ENCODE data around the gene IGFBPL1.
"Not testable (repeated sequence)": the region's sequence is repeated elsewhere in the genome, so short reads cannot be mapped to it uniquely, and the experiment has no call there.

Gene IGFBPL1

DNA sequence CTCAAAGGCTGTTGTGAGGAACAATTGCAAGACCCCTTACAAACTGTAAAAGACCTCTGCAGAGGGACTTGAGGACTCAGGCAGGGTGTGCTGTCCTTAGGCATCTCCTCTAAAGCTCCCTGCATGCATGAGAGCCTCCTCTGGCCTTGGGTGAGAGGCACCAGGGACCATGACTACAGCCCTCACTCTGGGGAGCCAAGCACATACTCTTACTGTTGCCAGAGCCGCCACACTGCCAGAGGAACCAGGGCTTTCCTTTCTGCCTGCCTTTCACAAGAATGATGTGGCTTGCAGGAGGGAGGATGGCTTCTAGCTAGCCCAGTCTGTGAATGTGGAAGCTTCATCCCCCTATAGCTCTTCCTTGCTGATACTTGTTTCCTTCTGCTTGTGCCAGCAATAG is 5.9 kb downstream of the IGFBPL1 start:
- TF ChIP-seq ZNF274 (IDR thresholded peaks at IDR 0.05; ENCODE audit: low read depth, low read length), result no peak
- H3K4me3 ChIP-seq (ENCODE audit: low read length), result no peak overlapping the region

DNA sequence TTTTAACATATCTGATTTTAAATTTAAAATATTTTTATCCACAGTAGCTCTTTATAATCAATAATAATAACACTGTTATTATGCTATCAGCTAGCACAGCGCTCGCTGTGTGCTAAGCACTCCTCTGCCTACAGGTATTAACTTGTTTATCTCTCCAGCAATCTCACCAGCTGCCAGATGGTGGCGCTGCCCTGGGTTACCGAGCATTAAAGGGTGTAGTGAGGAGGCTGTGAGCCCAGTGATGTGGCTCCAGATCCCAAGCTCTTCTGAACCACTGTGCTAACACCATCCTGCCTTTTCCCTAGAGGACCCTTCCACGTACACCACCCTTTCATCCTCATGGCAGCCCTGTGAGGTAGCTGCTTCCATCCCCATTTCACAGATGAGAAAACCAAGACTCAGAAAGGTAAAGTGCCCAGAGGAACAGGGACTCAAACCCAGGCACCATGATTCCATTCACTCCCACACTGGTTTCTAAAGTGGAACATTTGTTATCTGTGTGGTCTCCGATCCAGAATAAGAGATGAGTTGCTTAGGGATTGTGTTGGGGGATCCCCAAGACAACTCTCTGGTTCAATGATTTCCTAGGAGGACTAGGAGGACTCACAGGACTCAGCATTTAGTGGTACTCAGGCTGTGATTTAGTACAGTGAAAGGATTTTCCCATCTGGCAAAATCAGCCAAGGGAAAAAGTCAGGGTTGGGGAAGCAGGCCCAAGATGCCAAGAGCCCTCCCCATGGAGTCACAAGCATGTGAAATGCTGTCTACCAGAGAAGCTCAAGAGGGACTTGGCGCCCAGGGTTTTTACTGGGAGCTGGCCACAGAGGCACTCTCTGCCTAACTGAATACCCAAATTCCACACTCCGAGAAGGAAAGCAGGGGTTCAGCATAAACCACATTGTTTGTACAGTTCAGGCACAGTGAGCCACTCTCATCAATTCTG is 7.0 kb downstream of the IGFBPL1 start:
- H3K4me3 ChIP-seq (ENCODE audit: low read length), result no peak overlapping the region
- TF ChIP-seq ZNF274 (IDR thresholded peaks at IDR 0.05; ENCODE audit: low read depth, low read length), result no peak

DNA sequence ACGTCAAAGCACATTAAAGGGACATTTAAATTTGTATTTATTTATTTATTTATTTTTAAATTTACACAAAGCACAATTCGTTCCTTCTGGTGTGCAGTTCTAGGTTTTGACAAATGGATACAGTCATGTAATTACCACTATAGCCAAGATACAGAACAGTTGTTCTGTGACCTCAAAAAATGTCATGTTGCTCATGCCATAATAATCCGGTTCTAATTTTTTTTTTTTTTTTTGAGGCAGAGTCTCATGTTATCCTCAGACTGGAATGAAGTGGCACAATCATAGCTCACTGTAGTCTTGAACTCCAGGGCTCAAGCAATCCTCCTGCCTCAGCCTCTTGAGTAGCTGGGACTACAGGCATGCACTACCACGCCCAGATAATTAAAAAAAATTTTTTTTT is 7.8 kb downstream of the IGFBPL1 start:
- H3K4me3 ChIP-seq (ENCODE audit: low read length), result no peak overlapping the region
- no peak for TF ChIP-seq ZNF274 (IDR thresholded peaks at IDR 0.05; ENCODE audit: low read depth, low read length)

DNA sequence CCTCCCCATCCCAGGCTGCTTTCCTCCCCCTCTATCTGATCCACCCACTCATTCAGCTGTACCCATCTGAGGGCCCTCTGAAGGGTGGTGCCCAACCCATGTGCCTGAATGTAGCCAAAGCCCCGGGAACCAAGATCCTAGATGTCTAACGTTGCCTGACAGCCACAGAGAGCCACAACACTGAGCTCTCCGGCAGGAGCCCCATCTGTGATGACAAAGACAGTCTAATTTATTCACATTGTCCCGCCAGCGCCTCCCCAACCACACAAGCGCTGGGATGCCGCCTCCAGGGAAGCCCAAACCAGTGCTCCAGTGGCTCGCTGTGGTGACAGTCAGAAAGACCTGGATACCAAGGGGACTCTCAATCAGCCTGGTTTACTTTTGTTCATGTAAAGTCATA is 8.4 kb downstream of the IGFBPL1 start:
- H3K4me3 ChIP-seq (ENCODE audit: low read length), result no peak overlapping the region
- no peak for TF ChIP-seq ZNF274 (IDR thresholded peaks at IDR 0.05; ENCODE audit: low read depth, low read length)

DNA sequence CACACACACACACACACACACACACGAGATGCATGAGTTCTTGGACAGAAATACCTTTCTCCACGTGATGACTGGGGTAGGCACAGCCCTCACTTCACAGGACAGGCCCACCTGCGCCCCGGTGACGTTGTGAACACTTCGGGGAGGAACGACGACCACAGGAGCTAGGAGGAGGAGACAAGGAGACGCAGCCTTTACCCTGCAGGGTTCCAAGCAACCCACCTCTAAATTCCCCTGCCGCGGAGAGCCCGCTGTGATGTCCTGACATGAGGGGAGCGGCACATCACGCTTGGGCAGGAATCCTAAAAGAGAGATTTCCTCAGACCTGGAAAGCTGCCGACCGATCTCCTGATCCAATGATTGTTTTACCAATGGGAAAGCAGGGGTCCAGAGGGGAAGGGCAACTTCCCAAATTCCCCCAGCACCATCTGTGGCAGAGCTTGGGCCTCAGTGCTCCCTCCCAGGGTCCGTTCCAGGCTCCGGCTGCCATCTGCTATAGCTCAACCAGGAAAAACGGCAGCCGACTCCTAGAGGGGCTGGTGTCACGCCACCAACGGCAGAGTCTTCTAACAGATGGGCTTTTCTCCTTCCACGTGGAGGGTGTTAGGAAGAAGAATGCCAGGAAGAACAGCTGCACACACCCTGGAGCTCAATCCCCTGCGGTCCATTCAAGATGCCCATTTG is 10.1 kb downstream of the IGFBPL1 start:
- H3K4me3 ChIP-seq (ENCODE audit: low read length), result no peak overlapping the region
- no peak for TF ChIP-seq ZNF274 (IDR thresholded peaks at IDR 0.05; ENCODE audit: low read depth, low read length)

DNA sequence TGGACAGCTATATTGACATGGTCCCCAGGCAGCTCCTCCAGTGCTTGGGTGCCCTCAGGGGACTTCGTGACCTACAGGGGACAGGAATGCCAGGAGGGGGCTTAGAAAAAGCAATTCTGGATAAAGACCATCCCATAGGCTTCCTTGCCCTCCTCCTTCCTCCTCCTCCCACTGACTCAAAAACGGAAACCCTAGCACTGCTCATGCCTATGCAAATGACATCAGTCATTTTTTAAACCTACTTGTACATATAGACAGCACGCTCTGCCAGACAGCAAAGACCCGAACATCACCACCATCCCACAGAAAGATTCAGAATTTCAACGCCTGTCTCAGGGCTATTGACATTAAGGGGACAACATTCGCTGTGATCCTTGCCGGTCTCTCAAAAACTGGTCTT is 11.0 kb downstream of the IGFBPL1 start:
- H3K4me3 ChIP-seq (ENCODE audit: low read length), result no peak overlapping the region
- no peak for TF ChIP-seq ZNF274 (IDR thresholded peaks at IDR 0.05; ENCODE audit: low read depth, low read length)

DNA sequence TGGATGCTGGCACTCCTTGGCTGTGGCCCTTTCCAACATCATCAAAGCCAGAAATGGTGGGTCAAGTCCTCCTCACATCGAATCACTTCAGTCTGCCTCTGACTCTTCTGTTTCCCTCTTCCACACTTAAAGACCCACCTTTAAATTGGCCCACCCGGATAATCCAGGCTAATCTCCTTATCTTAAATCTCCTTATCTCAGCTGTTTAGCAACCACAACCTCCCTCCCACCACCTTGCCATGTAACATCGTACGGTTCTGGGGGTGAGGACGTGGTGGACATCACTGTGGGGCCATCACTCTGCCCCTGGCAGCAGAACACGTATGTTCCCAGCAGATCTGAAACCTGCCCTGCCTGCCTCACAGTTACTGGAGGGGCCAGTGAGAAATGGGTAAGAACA is 11.5 kb downstream of the IGFBPL1 start:
- no peak for TF ChIP-seq ZNF274 (IDR thresholded peaks at IDR 0.05; ENCODE audit: low read depth, low read length)
- no peak overlapping the region for H3K4me3 ChIP-seq (ENCODE audit: low read length)

DNA sequence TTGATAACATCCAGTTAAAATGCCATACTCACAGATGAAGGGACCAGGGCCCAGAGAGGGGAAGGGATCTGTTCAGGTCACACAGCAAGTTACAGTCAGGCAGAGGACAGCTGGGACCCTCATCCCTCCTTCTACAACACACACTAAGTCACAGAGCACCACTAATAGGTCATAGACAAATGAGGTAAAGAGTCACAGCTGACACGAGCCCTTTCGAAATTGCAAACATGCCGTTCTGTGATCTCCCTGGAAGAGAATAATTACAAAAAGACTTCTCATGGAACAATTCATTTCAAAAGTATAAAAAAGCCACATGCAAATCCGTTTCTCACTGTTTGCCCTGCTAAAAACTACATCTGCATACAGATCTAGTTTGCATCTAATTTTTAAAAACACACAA is 15.5 kb downstream of the IGFBPL1 start:
- no peak for TF ChIP-seq ZNF274 (IDR thresholded peaks at IDR 0.05; ENCODE audit: low read depth, low read length)
- no peak overlapping the region for H3K4me3 ChIP-seq (ENCODE audit: low read length)

DNA sequence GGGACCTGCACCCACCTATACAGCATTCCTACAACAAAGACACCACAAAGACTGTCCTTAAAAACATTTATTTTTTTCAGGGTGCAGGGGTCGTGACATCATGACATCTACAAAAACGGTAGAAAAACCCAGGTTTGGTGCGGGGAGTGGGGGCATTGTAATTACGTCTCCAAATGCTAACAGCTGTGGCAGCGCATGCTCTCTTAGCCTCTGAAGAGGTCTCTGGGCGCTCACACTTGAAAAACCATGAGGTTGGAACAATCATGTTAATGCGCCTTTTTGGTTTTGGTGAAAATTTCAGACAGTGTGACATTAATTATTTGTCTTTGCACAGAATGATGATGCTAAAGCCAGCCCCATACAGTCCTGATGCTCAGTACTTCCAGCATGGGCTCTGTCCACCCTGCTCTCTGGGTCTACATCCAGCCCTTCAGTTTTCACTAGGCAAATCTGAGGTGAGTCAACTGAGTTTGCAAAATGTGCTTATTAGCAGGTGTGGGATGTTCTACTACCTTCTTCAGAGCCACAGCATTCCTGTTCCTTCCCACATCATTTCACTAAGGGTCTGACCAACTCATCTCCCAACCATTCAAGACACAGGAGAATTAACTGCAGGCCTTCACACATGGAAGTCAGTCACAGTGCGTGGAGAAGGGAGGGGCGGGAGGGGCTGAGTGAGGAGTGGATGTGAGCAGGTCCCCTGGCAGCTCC is 17.6 kb downstream of the IGFBPL1 start:
- no peak overlapping the region for H3K4me3 ChIP-seq (ENCODE audit: low read length)
- TF ChIP-seq ZNF274 (IDR thresholded peaks at IDR 0.05; ENCODE audit: low read depth, low read length), result no peak

DNA sequence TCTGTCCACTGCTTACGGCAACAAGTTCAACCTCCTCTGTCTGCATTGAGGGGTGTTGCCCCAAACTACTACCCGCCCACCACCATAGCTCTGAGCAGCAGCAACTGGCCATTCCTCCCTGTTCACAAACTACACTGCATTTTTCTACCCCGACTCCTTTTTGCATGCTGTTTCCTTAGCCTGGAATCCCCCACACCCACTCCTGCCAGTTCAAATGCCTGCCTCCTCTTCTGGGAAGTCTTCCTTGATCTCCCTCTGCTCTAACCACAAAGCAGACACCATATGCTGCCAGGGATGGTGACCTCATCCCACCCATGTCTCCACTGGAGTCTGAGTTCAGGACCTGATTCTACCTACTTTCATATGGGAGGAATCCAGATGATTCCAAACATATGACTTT is 18.5 kb downstream of the IGFBPL1 start:
- H3K4me3 ChIP-seq (ENCODE audit: low read length), result no peak overlapping the region
- TF ChIP-seq ZNF274 (IDR thresholded peaks at IDR 0.05; ENCODE audit: low read depth, low read length), result no peak

DNA sequence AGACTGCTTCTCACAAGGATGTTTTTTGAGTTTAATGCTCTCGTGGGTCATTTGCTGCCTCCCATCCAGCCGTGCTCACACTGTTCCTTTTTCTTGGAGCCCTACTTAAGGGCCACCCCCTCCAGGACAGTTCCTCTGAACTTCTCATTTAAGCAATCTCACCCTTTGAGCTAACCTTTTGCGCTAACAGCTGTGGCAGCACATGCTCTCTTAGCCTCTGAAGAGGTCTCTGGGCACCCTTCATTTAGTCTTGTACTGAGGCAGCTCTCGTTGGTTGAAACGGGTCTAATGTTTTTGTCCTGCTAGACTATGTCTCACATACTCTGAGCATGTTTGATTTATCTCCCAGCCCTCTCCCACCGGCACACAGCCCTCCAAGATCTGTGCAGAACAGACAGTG is 19.9 kb downstream of the IGFBPL1 start:
- TF ChIP-seq ZNF274 (IDR thresholded peaks at IDR 0.05; ENCODE audit: low read depth, low read length), result no peak
- H3K4me3 ChIP-seq (ENCODE audit: low read length), result no peak overlapping the region

DNA sequence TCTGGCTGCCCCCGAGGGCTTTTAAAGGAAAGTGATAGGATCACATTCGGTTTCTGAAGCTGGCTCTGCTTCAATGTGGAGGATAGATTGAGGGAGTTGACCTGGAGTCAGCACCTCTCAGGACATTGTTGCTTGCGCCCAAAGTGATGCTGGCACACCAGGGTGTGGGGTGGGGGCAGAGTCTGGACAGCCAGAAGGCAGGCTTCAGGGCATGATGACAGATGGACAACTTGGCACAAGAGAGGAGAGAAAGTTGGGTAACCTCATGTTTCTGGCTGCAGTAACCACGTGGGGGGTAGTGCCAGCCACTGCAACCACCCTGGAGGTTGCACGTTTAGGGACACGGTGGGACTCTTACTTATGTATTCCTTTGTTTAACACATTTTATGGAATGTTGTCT is 22.3 kb downstream of the IGFBPL1 start:
- H3K4me3 ChIP-seq (ENCODE audit: low read length), result no peak overlapping the region
- no peak for TF ChIP-seq ZNF274 (IDR thresholded peaks at IDR 0.05; ENCODE audit: low read depth, low read length)

DNA sequence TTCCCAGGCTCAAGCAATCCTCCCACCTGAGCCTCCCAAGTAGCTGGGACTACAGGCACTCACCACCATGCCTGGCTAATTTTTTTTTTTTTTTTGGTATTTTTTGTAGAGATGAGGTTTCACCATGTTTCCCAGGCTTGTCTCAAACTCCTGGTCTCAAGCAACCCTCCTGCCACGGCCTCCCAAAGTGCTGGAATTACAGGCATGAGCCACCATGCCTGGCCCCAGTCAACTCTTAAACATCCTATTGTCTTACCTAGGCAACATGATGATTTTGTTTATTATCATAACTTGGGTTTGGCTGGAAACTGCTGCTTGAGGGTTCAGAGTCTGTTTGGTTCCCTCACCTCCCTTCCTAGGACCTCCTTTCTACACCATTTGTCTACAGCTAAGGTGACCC is 25.1 kb downstream of the IGFBPL1 start:
- not testable (repeated sequence) for H3K4me3 ChIP-seq (ENCODE audit: low read length)

DNA sequence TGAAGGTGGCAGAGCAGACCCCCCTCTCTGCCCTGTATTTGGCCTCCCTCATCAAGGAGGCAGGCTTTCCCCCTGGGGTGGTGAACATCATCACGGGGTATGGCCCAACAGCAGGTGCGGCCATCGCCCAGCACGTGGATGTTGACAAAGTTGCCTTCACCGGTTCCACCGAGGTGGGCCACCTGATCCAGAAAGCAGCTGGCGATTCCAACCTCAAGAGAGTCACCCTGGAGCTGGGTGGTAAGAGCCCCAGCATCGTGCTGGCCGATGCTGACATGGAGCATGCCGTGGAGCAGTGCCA is 27.9 kb downstream of the IGFBPL1 start:
- H3K4me3 ChIP-seq (ENCODE audit: low read length), result no peak overlapping the region
- TF ChIP-seq ZNF274 (IDR thresholded peaks at IDR 0.05; ENCODE audit: low read depth, low read length), result no peak

Data from GM08714 (cell line).